Activated CD4-positive, alpha-beta T cell treated with anti-CD3 and anti-CD28 coated beads, Interleukin-2, amount 50 U/mL, for 24 hours (primary cell): Measurements from ENCODE around the gene ARSG.
"Not testable (repeated sequence)": the region's sequence is repeated elsewhere in the genome, so short reads cannot be mapped to it uniquely, and the experiment has no call there.

ENCODE experiments used
- DNase-seq, 2 donors: peaks; one replicate each; pipeline ENCODE4 v3.0.0-alpha.2; 2020; ENCODE audit warnings: low read depth in 1 of 2, low spot score in 1 of 2

The ARSG gene

GRCh38 chr17:68290955-68291835 lies at the start of gene ARSG, which contains the start of gene SLC16A6:
Gene ARSG (plus strand): TSS chr17:68291495. CDS start chr17:68307494, 15,999 bp downstream.
Gene SLC16A6 (minus strand): TSS chr17:68291127. CDS start chr17:68278320, 12,807 bp downstream.
- peak; percentile 67 to 74 for DNase-seq

- no peak for DNase-seq
These were observed 44.8 kb upstream of the ARSG start for GRCh38 chr17:68246271-68247028.

- DNase-seq = peak; percentile 95 to 98
These were observed 43.7 kb upstream of the ARSG start, which contains the start of gene AMZ2 for GRCh38 chr17:68247445-68248198. Gene AMZ2 (plus strand): TSS chr17:68248043. CDS start chr17:68250188, 2,145 bp downstream.

- peak in 1 of 2 donors; percentile 43 for DNase-seq
These were observed 43.0 kb upstream of the ARSG start for GRCh38 chr17:68248199-68248825.

- peak in 1 of 2 donors; percentile 55 for DNase-seq
These were observed 42.4 kb upstream of the ARSG start for GRCh38 chr17:68248891-68249290.

- no peak for DNase-seq
These were observed 41.9 kb upstream of the ARSG start for GRCh38 chr17:68249354-68249765.

GRCh38 chr17:68253426-68253825 lies 37.9 kb upstream of the ARSG start:
- not testable (repeated sequence) for DNase-seq

GRCh38 chr17:68255151-68255550 lies 36.1 kb upstream of the ARSG start:
- DNase-seq = no peak

GRCh38 chr17:68255731-68256538 lies 35.4 kb upstream of the ARSG start:
- no peak for DNase-seq

GRCh38 chr17:68256701-68257100 lies 34.6 kb upstream of the ARSG start:
- not testable (repeated sequence) for DNase-seq

GRCh38 chr17:68257934-68258333 lies 33.4 kb upstream of the ARSG start:
- DNase-seq = no peak

GRCh38 chr17:68258890-68259647 lies 32.2 kb upstream of the ARSG start:
- DNase-seq = peak; percentile 45 to 62

GRCh38 chr17:68259648-68259951 lies 31.7 kb upstream of the ARSG start:
- DNase-seq = not testable (repeated sequence)

- no peak for DNase-seq
These were observed 31.1 kb upstream of the ARSG start for GRCh38 chr17:68260051-68260762.

- not testable (repeated sequence) for DNase-seq
These were observed 28.8 kb upstream of the ARSG start for GRCh38 chr17:68262467-68262866.

- DNase-seq = peak in 1 of 2 donors; percentile 20
These were observed 28.1 kb upstream of the ARSG start for GRCh38 chr17:68263101-68263681.

GRCh38 chr17:68265833-68266232 lies 25.5 kb upstream of the ARSG start:
- DNase-seq = not testable (repeated sequence)

- no peak for DNase-seq
These were observed 17.6 kb upstream of the ARSG start for GRCh38 chr17:68273722-68274121.
